PC-9 (cell line): ENCODE data around the gene CDCA3.

Source experiments
- CTCF ChIP-seq: fragments of 200-600 bp; sonication (generic); conservative IDR thresholded peaks from 2 replicates; pipeline ENCODE4 v1.6.1; 2017; ENCODE audit warnings: mixed run types, antibody characterized with exemption, mild to moderate bottlenecking, moderate library complexity
- EZH2 ChIP-seq: fragments of 200-600 bp; sonication (generic); IDR thresholded peaks from 2 replicates; pipeline ENCODE4 v1.8.0; 2017; ENCODE audit warnings: antibody characterized with exemption, low read depth

DNA sequence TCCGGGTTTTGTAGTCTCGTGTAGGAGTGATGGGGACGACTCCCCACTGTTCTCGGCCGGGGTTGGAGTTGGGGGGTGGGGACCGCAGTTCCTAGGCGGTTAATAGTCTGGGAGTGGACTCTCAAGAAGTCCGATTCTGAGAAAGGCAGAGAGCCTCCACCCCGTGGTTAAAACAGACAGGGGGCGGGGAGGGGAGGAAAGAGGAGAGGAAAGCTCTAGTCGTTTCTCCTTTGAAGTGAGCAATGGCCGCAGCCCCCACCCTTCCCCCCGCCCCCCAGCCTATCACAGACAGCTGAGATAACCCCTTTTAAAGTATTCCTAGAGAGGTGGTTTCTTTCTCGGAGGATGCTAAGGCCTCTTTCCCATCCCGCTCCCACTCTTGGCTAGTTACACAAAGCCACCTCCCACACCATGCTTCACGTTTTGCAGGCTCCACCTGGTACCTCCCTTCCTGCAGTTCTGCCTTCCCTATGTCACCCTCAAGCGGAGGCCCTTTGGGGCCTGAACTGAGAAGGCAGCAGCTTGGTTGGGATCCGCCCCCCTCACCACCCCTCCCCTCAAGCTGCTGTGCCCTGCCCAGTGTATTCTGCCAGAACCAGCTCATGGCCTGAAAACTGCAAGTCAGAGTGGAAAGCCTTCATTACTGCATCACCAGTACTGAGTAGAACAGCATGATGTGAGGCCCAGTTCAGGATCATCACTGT lies 1.7 kb upstream of the CDCA3 start:
- no peak for TF ChIP-seq CTCF
- TF ChIP-seq EZH2: no peak
